H9 (cell line): ENCODE data around the gene METRN. TPM values are rescaled to one million over a fixed set of nuclear protein-coding genes. Genes with fewer than 3 reads are reported as not detected.

Experiments used
- DNase-seq: peaks from one replicate; pipeline ENCODE4 v3.0.0-alpha.2; 2017
- H2AFZ ChIP-seq: one replicate; pipeline ENCODE4 v1.6.1; 2013; ENCODE audit warnings: mild to moderate bottlenecking, low read length, control low read depth, moderate library complexity
- H2AK5ac ChIP-seq: 2 replicates; pipeline ENCODE4 v1.6.1; 2013; ENCODE audit warnings: low read length, control low read depth, mixed read lengths; ENCODE audit not compliant: insufficient read length
- H2BK120ac ChIP-seq: one replicate; pipeline ENCODE4 v1.6.1; 2013; ENCODE audit warnings: low read depth, mild to moderate bottlenecking, low read length, control low read depth, inconsistent platforms; ENCODE audit not compliant: poor library complexity, severe bottlenecking
- H2BK12ac ChIP-seq: 2 replicates; pipeline ENCODE4 v1.6.1; 2013; ENCODE audit warnings: low read length, control low read depth, mixed read lengths, low read depth; ENCODE audit not compliant: insufficient read length
- H2BK15ac ChIP-seq: 2 replicates; pipeline ENCODE4 v1.6.1; 2013; ENCODE audit warnings: low read depth, low read length, control low read depth
- H2BK20ac ChIP-seq: one replicate; pipeline ENCODE4 v1.6.1; 2013; ENCODE audit warnings: low read depth, mild to moderate bottlenecking, low read length, control low read depth, inconsistent platforms; ENCODE audit not compliant: poor library complexity, severe bottlenecking
- H2BK5ac ChIP-seq: 2 replicates; pipeline ENCODE4 v1.6.1; 2013; ENCODE audit warnings: low read length, control low read depth, mixed read lengths; ENCODE audit not compliant: insufficient read length
- H3K14ac ChIP-seq: 2 replicates; pipeline ENCODE4 v1.6.1; 2013; ENCODE audit warnings: low read length, control low read depth; ENCODE audit not compliant: insufficient read depth
- H3K18ac ChIP-seq: 2 replicates; pipeline ENCODE4 v1.6.1; 2013; ENCODE audit warnings: low read depth, mild to moderate bottlenecking, mixed read lengths, low read length, control low read depth; ENCODE audit not compliant: insufficient read length
- H3K23ac ChIP-seq: 2 replicates; pipeline ENCODE4 v1.6.1; 2013; ENCODE audit warnings: low read length, control low read depth, mixed read lengths, low read depth; ENCODE audit not compliant: insufficient read length
- H3K23me2 ChIP-seq: 2 replicates; pipeline ENCODE4 v1.6.1; 2013; ENCODE audit warnings: low read depth, mild to moderate bottlenecking, mixed read lengths, low read length, control low read depth; ENCODE audit not compliant: insufficient read length, poor library complexity, severe bottlenecking
- H3K27ac ChIP-seq: 2 replicates; pipeline ENCODE4 v1.5.1; 2013; ENCODE audit warnings: low read length, control low read depth, mixed read lengths, low read depth; ENCODE audit not compliant: insufficient read length
- H3K27me3 ChIP-seq: 2 replicates; pipeline ENCODE4 v1.6.1; 2013; ENCODE audit warnings: low read length, control low read depth, inconsistent platforms; ENCODE audit not compliant: insufficient read depth
- H3K4ac ChIP-seq: 2 replicates; pipeline ENCODE4 v1.6.1; 2013; ENCODE audit warnings: low read depth, mild to moderate bottlenecking, control low read depth, inconsistent platforms, low read length, moderate library complexity
- H3K4me1 ChIP-seq: 2 replicates; pipeline ENCODE4 v1.6.1; 2013; ENCODE audit warnings: low read length, control low read depth, inconsistent platforms; ENCODE audit not compliant: insufficient read depth
- H3K4me2 ChIP-seq: 2 replicates; pipeline ENCODE4 v1.6.1; 2013; ENCODE audit warnings: low read length, control low read depth, mixed read lengths; ENCODE audit not compliant: insufficient read length, insufficient read depth
- H3K56ac ChIP-seq: 2 replicates; pipeline ENCODE4 v1.6.1; 2013; ENCODE audit warnings: low read depth, mild to moderate bottlenecking, mixed read lengths, low read length, control low read depth; ENCODE audit not compliant: insufficient read length
- H3K79me1 ChIP-seq: 2 replicates; pipeline ENCODE4 v1.6.1; 2013; ENCODE audit warnings: low read depth, mild to moderate bottlenecking, moderate library complexity, low read length, control low read depth, inconsistent platforms; ENCODE audit not compliant: insufficient read depth, poor library complexity, severe bottlenecking
- H3K79me2 ChIP-seq: 2 replicates; pipeline ENCODE4 v1.6.1; 2013; ENCODE audit warnings: low read length, control low read depth, inconsistent platforms; ENCODE audit not compliant: insufficient read depth
- H3K9ac ChIP-seq: 2 replicates; pipeline ENCODE4 v1.6.1; 2013; ENCODE audit warnings: low read length, control low read depth, mixed read lengths; ENCODE audit not compliant: insufficient read length; ENCODE audit errors: extremely low read depth
- H3K9me3 ChIP-seq: one replicate; pipeline ENCODE4 v1.6.1; 2013; ENCODE audit warnings: low read depth, low read length, inconsistent platforms; ENCODE audit not compliant: control insufficient read depth
- H3T11ph ChIP-seq: one replicate; pipeline ENCODE4 v1.6.1; 2013; ENCODE audit warnings: mild to moderate bottlenecking, low read length, control low read depth, inconsistent platforms
- H4K20me1 ChIP-seq: one replicate; pipeline ENCODE4 v1.6.1; 2013; ENCODE audit not compliant: control insufficient read depth, insufficient read length, insufficient read depth
- H4K5ac ChIP-seq: 2 replicates; pipeline ENCODE4 v1.6.1; 2013; ENCODE audit warnings: low read depth, mild to moderate bottlenecking, mixed read lengths, low read length, control low read depth; ENCODE audit not compliant: insufficient read length
- H4K8ac ChIP-seq: replicated peaks from 2 replicates; pipeline ENCODE4 v1.6.1; 2013; ENCODE audit warnings: low read length, control low read depth, mixed read lengths, low read depth; ENCODE audit not compliant: insufficient read length
- H4K91ac ChIP-seq: 2 replicates; pipeline ENCODE4 v1.6.1; 2013; ENCODE audit warnings: low read depth, mild to moderate bottlenecking, moderate library complexity, mixed read lengths, low read length, control low read depth; ENCODE audit not compliant: insufficient read length
- H3K27ac Mint-ChIP-seq, 3 experiments: 2 replicates in 2 of 3; 3 replicates in 1 of 3; pipeline ENCODE4 v1.8.0; 2020 to 2021; ENCODE audit warnings: mixed read lengths in 3 of 3, mild to moderate bottlenecking in 1 of 3, moderate library complexity in 1 of 3
- H3K27me3 Mint-ChIP-seq: 2 replicates; pipeline ENCODE4 v1.8.0; 2021; ENCODE audit warnings: low read depth, mild to moderate bottlenecking, moderate library complexity, mixed read lengths
- H3K36me3 Mint-ChIP-seq, 3 experiments: 2 replicates in 2 of 3; 3 replicates in 1 of 3; pipeline ENCODE4 v1.8.0; 2020 to 2021; ENCODE audit warnings: low read depth in 3 of 3, mixed read lengths in 3 of 3; ENCODE audit not compliant: insufficient read depth in 1 of 3
- H3K4me1 Mint-ChIP-seq, 2 experiments: 2 replicates each; pipeline ENCODE4 v1.8.0; 2020; ENCODE audit warnings: mixed read lengths in 2 of 2
- H3K4me3 Mint-ChIP-seq, 2 experiments: 2 replicates in 1 of 2; 3 replicates in 1 of 2; pipeline ENCODE4 v1.8.0; 2020 to 2021; ENCODE audit warnings: mild to moderate bottlenecking in 2 of 2, mixed read lengths in 2 of 2, moderate library complexity in 1 of 2
- H3K9me3 Mint-ChIP-seq, 2 experiments: 2 replicates in 1 of 2; 3 replicates in 1 of 2; pipeline ENCODE4 v1.8.0; 2020; ENCODE audit warnings: mild to moderate bottlenecking in 2 of 2, mixed read lengths in 2 of 2, moderate library complexity in 1 of 2
- WGBS: extraction: QIAGEN DNeasy Blood & Tissue Kit; methylation state at CpG from one replicate; pipeline ENCODE4 v1.1.7; 2013; ENCODE audit warnings: missing lambda C conversion rate, low lambda C conversion rate, mixed read lengths; ENCODE audit not compliant: insufficient read length; ENCODE audit errors: extremely low coverage; 5-methylcytosine and 5-hydroxymethylcytosine counted together
- total RNA-seq: library from RNA; stranded (reverse); gene quantifications from 2 replicates; pipeline ENCODE4 v1.2.1, GENCODE V29; 2021
- TF ChIP-seq, protein P1 (sequence below): fragments of 200-600 bp; sonication (generic); conservative IDR thresholded peaks from 3 replicates; pipeline ENCODE4 v1.8.0; 2021; ENCODE audit warnings: antibody characterized with exemption, mild to moderate bottlenecking

METRN gene
- total RNA-seq, 1 experiment from 2014 or later: 26.2 TPM

DNA sequence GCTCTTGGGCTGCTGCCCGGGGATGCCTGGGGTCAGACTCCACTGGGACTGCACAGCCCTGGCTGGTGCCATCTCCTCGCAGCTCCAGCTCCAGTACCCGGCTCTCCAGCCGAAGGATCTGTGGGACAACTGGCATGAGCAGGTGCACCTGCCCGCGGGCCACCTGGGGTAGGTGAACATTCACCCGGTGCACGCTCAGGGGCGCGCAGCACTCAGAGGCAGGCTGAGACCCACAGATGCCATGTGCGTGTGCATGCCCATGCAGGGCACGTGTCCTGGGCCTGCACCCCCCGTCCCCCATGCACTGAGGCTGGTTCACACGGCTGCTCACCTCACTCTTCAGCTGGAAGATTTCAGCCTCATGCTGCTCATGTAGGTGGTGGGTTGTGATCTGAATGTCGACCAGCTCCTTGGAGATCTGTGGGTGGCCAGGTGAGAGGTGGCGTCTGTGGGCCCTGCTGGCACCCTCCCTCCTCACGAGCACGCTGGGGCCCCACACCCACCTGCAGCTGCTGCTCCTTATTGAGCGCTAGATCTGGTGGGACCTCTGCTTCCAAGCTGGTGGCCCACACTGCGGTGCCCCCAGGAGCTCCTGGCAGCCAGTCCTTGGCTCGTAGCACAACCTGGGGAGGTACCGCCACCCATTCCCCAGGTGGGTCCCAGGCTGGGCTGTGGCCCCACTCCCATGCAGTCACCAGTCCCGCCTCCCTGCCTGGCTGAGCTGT is 10.7 kb downstream of the METRN start:
- no peak overlapping the region for H3K56ac ChIP-seq
- no peaks in the 10 kb centered on the region for H3K27me3 ChIP-seq
- no CpG with 5 or more reads among the region's 23 CpGs for WGBS
- no peak overlapping the region for H2AK5ac ChIP-seq
- no peak overlapping the region for H2BK12ac ChIP-seq
- TF ChIP-seq, protein P1, sequence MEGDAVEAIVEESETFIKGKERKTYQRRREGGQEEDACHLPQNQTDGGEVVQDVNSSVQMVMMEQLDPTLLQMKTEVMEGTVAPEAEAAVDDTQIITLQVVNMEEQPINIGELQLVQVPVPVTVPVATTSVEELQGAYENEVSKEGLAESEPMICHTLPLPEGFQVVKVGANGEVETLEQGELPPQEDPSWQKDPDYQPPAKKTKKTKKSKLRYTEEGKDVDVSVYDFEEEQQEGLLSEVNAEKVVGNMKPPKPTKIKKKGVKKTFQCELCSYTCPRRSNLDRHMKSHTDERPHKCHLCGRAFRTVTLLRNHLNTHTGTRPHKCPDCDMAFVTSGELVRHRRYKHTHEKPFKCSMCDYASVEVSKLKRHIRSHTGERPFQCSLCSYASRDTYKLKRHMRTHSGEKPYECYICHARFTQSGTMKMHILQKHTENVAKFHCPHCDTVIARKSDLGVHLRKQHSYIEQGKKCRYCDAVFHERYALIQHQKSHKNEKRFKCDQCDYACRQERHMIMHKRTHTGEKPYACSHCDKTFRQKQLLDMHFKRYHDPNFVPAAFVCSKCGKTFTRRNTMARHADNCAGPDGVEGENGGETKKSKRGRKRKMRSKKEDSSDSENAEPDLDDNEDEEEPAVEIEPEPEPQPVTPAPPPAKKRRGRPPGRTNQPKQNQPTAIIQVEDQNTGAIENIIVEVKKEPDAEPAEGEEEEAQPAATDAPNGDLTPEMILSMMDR: no peak
- H2BK15ac ChIP-seq: no peak overlapping the region
- no peak overlapping the region for H3K27ac ChIP-seq
- H2BK20ac ChIP-seq: no peak overlapping the region
- no peak overlapping the region for H3K4me2 ChIP-seq
- no peak overlapping the region for H3K18ac ChIP-seq
- no peak overlapping the region for H2AFZ ChIP-seq
- Mint-ChIP-seq H3K9me3 (no peaks in the 10 kb centered on the region), H3K4me1 (no peaks in the 10 kb centered on the region), H3K4me3 (peak overlapping the region in 1 of 2 experiments; percentile 40; a peak in 1 of 5 replicates), H3K27ac (no peak overlapping the region), H3K27me3 (peaks cover 14% of the 10 kb centered on the region), H3K36me3 (peaks cover 0 to 5% (median 3%) of the 10 kb centered on the region in 3 experiments; a peak in 1 of 7 replicates)
- H2BK120ac ChIP-seq: no peak overlapping the region
- H4K20me1 ChIP-seq: no peaks in the 10 kb centered on the region
- no peak overlapping the region for H3K9ac ChIP-seq
- no peak overlapping the region for H2BK5ac ChIP-seq
- no peaks in the 10 kb centered on the region for H3K79me2 ChIP-seq
- H3T11ph ChIP-seq: no peak overlapping the region
- H3K14ac ChIP-seq: no peak overlapping the region
- H3K9me3 ChIP-seq: no peaks in the 10 kb centered on the region
- no peak overlapping the region for H4K91ac ChIP-seq
- no peak for DNase-seq
- H4K8ac ChIP-seq: no peak overlapping the region
- H3K79me1 ChIP-seq: no peaks in the 10 kb centered on the region
- H3K4ac ChIP-seq: no peak overlapping the region
- no peak overlapping the region for H4K5ac ChIP-seq
- peaks cover 13% of the 10 kb centered on the region for H3K23me2 ChIP-seq
- no peaks in the 10 kb centered on the region for H3K4me1 ChIP-seq
- no peak overlapping the region for H3K23ac ChIP-seq
